Fibroblast of lung (primary cell): ENCODE results near the gene PDIA2. TPM values are rescaled to one million over a fixed set of nuclear protein-coding genes. Genes with fewer than 3 reads are reported as not detected.

Source experiments
- DNase-seq, 2 donors: peaks; one replicate each; pipeline versions ENCODE4 v3.0.0 to v3.0.0-alpha.2; 2010; ENCODE audit warnings: low read depth in 2 of 2
- H2AFZ ChIP-seq: 2 replicates; pipeline ENCODE4 v1.5.1; 2012; ENCODE audit warnings: low read length, control low read depth, inconsistent platforms
- H3K27ac ChIP-seq: 2 replicates; pipeline ENCODE4 v1.5.1; 2011; ENCODE audit warnings: low read length, control low read depth; ENCODE audit not compliant: insufficient read depth
- H3K27me3 ChIP-seq: 2 replicates; pipeline ENCODE4 v1.5.1; 2011; ENCODE audit warnings: mild to moderate bottlenecking, low read length; ENCODE audit not compliant: control insufficient read depth, insufficient read depth
- H3K36me3 ChIP-seq: 2 replicates; pipeline ENCODE4 v1.5.1; 2011; ENCODE audit warnings: low read length; ENCODE audit not compliant: control insufficient read depth, insufficient read depth
- H3K4me1 ChIP-seq: 2 replicates; pipeline ENCODE4 v1.5.1; 2011; ENCODE audit warnings: low read length; ENCODE audit not compliant: control insufficient read depth, insufficient read depth; ENCODE audit errors: extremely low read depth
- H3K4me2 ChIP-seq: 2 replicates; pipeline ENCODE4 v1.5.1; 2011; ENCODE audit warnings: low read length, control low read depth; ENCODE audit not compliant: insufficient read depth; ENCODE audit errors: extremely low read depth
- H3K4me3 ChIP-seq, 4 experiments: fragments of 200-600 bp in 1 of 4; sonication (generic) in 1 of 4; replicated peaks in 1 of 4; 2 replicates each; pipeline ENCODE4 v1.5.1; 2011 to 2016; ENCODE audit warnings: low read length in 4 of 4, low read depth in 3 of 4, mild to moderate bottlenecking in 3 of 4, control low read depth in 2 of 4, inconsistent platforms in 1 of 4, mixed read lengths in 1 of 4; ENCODE audit not compliant: insufficient read depth in 1 of 4; ENCODE audit errors: control extremely low read depth in 1 of 4
- H3K79me2 ChIP-seq: 2 replicates; pipeline ENCODE4 v1.5.1; 2012; ENCODE audit warnings: mild to moderate bottlenecking, low read length, inconsistent platforms; ENCODE audit not compliant: control insufficient read depth, insufficient read depth
- H3K9ac ChIP-seq: 2 replicates; pipeline ENCODE4 v1.5.1; 2011; ENCODE audit warnings: mild to moderate bottlenecking, low read length, control low read depth; ENCODE audit not compliant: insufficient read depth
- H3K9me3 ChIP-seq: 2 replicates; pipeline ENCODE4 v1.5.1; 2012; ENCODE audit warnings: low read depth, low read length; ENCODE audit not compliant: control insufficient read depth, insufficient read depth
- H4K20me1 ChIP-seq: 2 replicates; pipeline ENCODE4 v1.5.1; 2011; ENCODE audit warnings: low read length; ENCODE audit not compliant: control insufficient read depth, insufficient read depth; ENCODE audit errors: extremely low read depth
- CTCF ChIP-seq, 2 donors: IDR thresholded peaks in 1 of 2; conservative IDR thresholded peaks in 1 of 2; 1 replicate in 1 of 2; 2 replicates in 1 of 2; pipeline ENCODE4 v1.5.1; 2011 to 2012; ENCODE audit warnings: low read length in 2 of 2, control low read depth in 1 of 2, inconsistent platforms in 1 of 2, low read depth in 1 of 2, mild to moderate bottlenecking in 1 of 2
- EZH2 ChIP-seq: IDR thresholded peaks from 2 replicates; pipeline ENCODE4 v1.5.1; 2012; ENCODE audit warnings: low read length, control low read depth, mild to moderate bottlenecking; ENCODE audit errors: missing control alignments
- polyA plus RNA-seq, 2 donors: library from polyadenylated mRNA; depleted of rRNA in 1 of 2; stranded (reverse) in 1 of 2; unstranded in 1 of 2; fragments of >200 nt; gene quantifications; 2 replicates each; pipeline ENCODE4 v1.2.1, GENCODE V29; 2011 to 2012; ENCODE audit warnings: missing spikeins in 1 of 2
- total RNA-seq: library from RNA; depleted of rRNA; stranded (reverse); fragments of >200 nt; gene quantifications from 2 replicates; pipeline ENCODE4 v1.2.1, GENCODE V29; 2014

The PDIA2 gene
- total and polyA plus RNA-seq, 2 donors (not counting 1 experiment from before 2014, with no cell fraction given) = 0.06 to 0.33 TPM

- no peaks in the 10 kb centered on the region for H3K27me3 ChIP-seq
- H3K4me2 ChIP-seq = no peak overlapping the region
- H4K20me1 ChIP-seq = no peaks in the 10 kb centered on the region
- H3K79me2 ChIP-seq = no peaks in the 10 kb centered on the region
- no peak overlapping the region for H3K9ac ChIP-seq
- no peaks in the 10 kb centered on the region for H3K4me1 ChIP-seq
- no peaks in the 10 kb centered on the region for H3K9me3 ChIP-seq
- H3K4me3 ChIP-seq = no peak overlapping the region
- no peak overlapping the region for H2AFZ ChIP-seq
- no peaks in the 10 kb centered on the region for H3K36me3 ChIP-seq
- DNase-seq = no peak
- TF ChIP-seq EZH2 = no peak
- no peak for TF ChIP-seq CTCF (conservative IDR thresholded peaks at IDR 0.05 in 1 of 2, IDR thresholded peaks at IDR 0.05 in 1 of 2; ENCODE audit: low read depth in 1 of 2, low read length in 2 of 2)
- H3K27ac ChIP-seq = no peak overlapping the region
Measured at GRCh38 chr16:245105-245504, 37.9 kb upstream of the PDIA2 start.

- no peaks in the 10 kb centered on the region for H3K27me3 ChIP-seq
- no peaks in the 10 kb centered on the region for H3K9me3 ChIP-seq
- H3K36me3 ChIP-seq = no peaks in the 10 kb centered on the region
- H3K79me2 ChIP-seq = no peaks in the 10 kb centered on the region
- H3K4me2 ChIP-seq = no peak overlapping the region
- H2AFZ ChIP-seq = no peak overlapping the region
- H4K20me1 ChIP-seq = no peaks in the 10 kb centered on the region
- TF ChIP-seq CTCF (conservative IDR thresholded peaks at IDR 0.05 in 1 of 2, IDR thresholded peaks at IDR 0.05 in 1 of 2; ENCODE audit: low read depth in 1 of 2, low read length in 2 of 2) (no peak), EZH2 (no peak)
- H3K4me3 ChIP-seq = no peak overlapping the region
- no peaks in the 10 kb centered on the region for H3K4me1 ChIP-seq
- no peak for DNase-seq
- H3K9ac ChIP-seq = no peak overlapping the region
- no peak overlapping the region for H3K27ac ChIP-seq
Measured at GRCh38 chr16:247027-247426, 35.9 kb upstream of the PDIA2 start.

GRCh38 chr16:249431-249830, 33.5 kb upstream of the PDIA2 start:
- Histone ChIP-seq H4K20me1 (no peaks in the 10 kb centered on the region), H3K9me3 (no peaks in the 10 kb centered on the region), H3K9ac (no peak overlapping the region), H3K27me3 (no peaks in the 10 kb centered on the region), H3K36me3 (peaks cover 2% of the 10 kb centered on the region), H3K27ac (no peak overlapping the region), H3K4me3 (no peak overlapping the region), H3K4me2 (no peak overlapping the region), H3K79me2 (no peaks in the 10 kb centered on the region), H2AFZ (no peak overlapping the region), H3K4me1 (no peaks in the 10 kb centered on the region)
- TF ChIP-seq EZH2 = no peak
- no peak for TF ChIP-seq CTCF (conservative IDR thresholded peaks at IDR 0.05 in 1 of 2, IDR thresholded peaks at IDR 0.05 in 1 of 2; ENCODE audit: low read depth in 1 of 2, low read length in 2 of 2)
- DNase-seq = no peak
